ENCODE results near the gene JAM2. TPM values are rescaled to one million over a fixed set of nuclear protein-coding genes. Genes with fewer than 3 reads are reported as not detected.

Gene JAM2
- total RNA-seq, 3 donors from 2014 or later (not counting 1 experiment from before 2014, with no cell fraction given), result 0.09 TPM; not detected in 2

GRCh38 chr21:25682382-25682781 lies 43.3 kb downstream of the JAM2 start:
- Histone ChIP-seq H3K4me1 (ENCODE audit: control insufficient read depth, insufficient read depth, low read length) (no peaks in the 10 kb centered on the region), H3K4me3 (ENCODE audit: low read length) (no peak overlapping the region), H3K9me3 (ENCODE audit: control insufficient read depth, insufficient read depth, low read length) (no peaks in the 10 kb centered on the region), H3K27ac (ENCODE audit: low read length) (no peak overlapping the region), H3K36me3 (ENCODE audit: control insufficient read depth, insufficient read depth, low read length) (no peaks in the 10 kb centered on the region), H3K27me3 (ENCODE audit: control insufficient read depth, insufficient read depth, low read length) (no peaks in the 10 kb centered on the region)
- no peaks in the 10 kb centered on the region for H3K36me3 Mint-ChIP-seq
- no peak overlapping the region for H3K27ac Mint-ChIP-seq
- H3K9me3 Mint-ChIP-seq, result no peaks in the 10 kb centered on the region
- H3K4me3 Mint-ChIP-seq, result no peak overlapping the region
- intact Hi-C loops (cut with micrococcal nuclease), result no loop called here
- H3K27me3 Mint-ChIP-seq (ENCODE audit: low read depth in 2 of 2), result peaks cover 5 to 6% of the 10 kb centered on the region in 2 donors
- DNase-seq, result no peak
- TF ChIP-seq CTCF (IDR thresholded peaks at IDR 0.05), result no peak
- no peaks in the 10 kb centered on the region for H3K4me1 Mint-ChIP-seq
- no peak for ATAC-seq
- 91% methylated on average over 9 of the region's 9 CpGs for WGBS (ENCODE audit: insufficient coverage)

- Mint-ChIP-seq H3K4me1 (no peaks in the 10 kb centered on the region), H3K27me3 (ENCODE audit: low read depth in 2 of 2) (peaks cover 0 to 5% of the 10 kb centered on the region in 2 donors), H3K9me3 (no peaks in the 10 kb centered on the region), H3K4me3 (no peak overlapping the region), H3K27ac (no peak overlapping the region), H3K36me3 (no peaks in the 10 kb centered on the region)
- H3K36me3 ChIP-seq (ENCODE audit: control insufficient read depth, insufficient read depth, low read length), result no peaks in the 10 kb centered on the region
- H3K27ac ChIP-seq (ENCODE audit: low read length), result no peak overlapping the region
- 89% methylated on average over 4 of the region's 4 CpGs for WGBS (ENCODE audit: insufficient coverage)
- ATAC-seq, result no peak
- no peak for DNase-seq
- intact Hi-C loops (cut with micrococcal nuclease), result no loop called here
- TF ChIP-seq CTCF (IDR thresholded peaks at IDR 0.05), result no peak
- H3K27me3 ChIP-seq (ENCODE audit: control insufficient read depth, insufficient read depth, low read length), result no peaks in the 10 kb centered on the region
- H3K4me3 ChIP-seq (ENCODE audit: low read length), result no peak overlapping the region
- H3K4me1 ChIP-seq (ENCODE audit: control insufficient read depth, insufficient read depth, low read length), result no peaks in the 10 kb centered on the region
- no peaks in the 10 kb centered on the region for H3K9me3 ChIP-seq (ENCODE audit: control insufficient read depth, insufficient read depth, low read length)
Observed at GRCh38 chr21:25687787-25688186, 48.7 kb downstream of the JAM2 start.

GRCh38 chr21:25688275-25689155 lies 49.5 kb downstream of the JAM2 start:
- H3K4me1 Mint-ChIP-seq, result no peaks in the 10 kb centered on the region
- intact Hi-C loops (cut with micrococcal nuclease), result no loop called here
- peaks cover 0 to 5% of the 10 kb centered on the region in 2 donors for H3K27me3 Mint-ChIP-seq (ENCODE audit: low read depth in 2 of 2)
- Histone ChIP-seq H3K36me3 (ENCODE audit: control insufficient read depth, insufficient read depth, low read length) (no peaks in the 10 kb centered on the region), H3K27me3 (ENCODE audit: control insufficient read depth, insufficient read depth, low read length) (no peaks in the 10 kb centered on the region), H3K4me1 (ENCODE audit: control insufficient read depth, insufficient read depth, low read length) (no peaks in the 10 kb centered on the region), H3K4me3 (ENCODE audit: low read length) (no peak overlapping the region), H3K9me3 (ENCODE audit: control insufficient read depth, insufficient read depth, low read length) (no peaks in the 10 kb centered on the region), H3K27ac (ENCODE audit: low read length) (no peak overlapping the region)
- no peak for DNase-seq
- no peak for ATAC-seq
- H3K27ac Mint-ChIP-seq, result no peak overlapping the region
- H3K4me3 Mint-ChIP-seq, result no peak overlapping the region
- 60% methylated on average over 1 of the region's 9 CpGs for WGBS (ENCODE audit: insufficient coverage)
- TF ChIP-seq CTCF (IDR thresholded peaks at IDR 0.05), result no peak
- H3K9me3 Mint-ChIP-seq, result no peaks in the 10 kb centered on the region
- no peaks in the 10 kb centered on the region for H3K36me3 Mint-ChIP-seq

Data from natural killer cell (primary cell).